Limb (tissue), 2 donors: ENCODE results near the gene GKN2.
"Not testable (repeated sequence)": the region's sequence is repeated elsewhere in the genome, so short reads cannot be mapped to it uniquely, and the experiment has no call there.

ENCODE experiments used
- DNase-seq, 2 donors: peaks; one replicate each; pipeline ENCODE4 v3.0.0-alpha.2; 2016; ENCODE audit errors: extremely low spot score in 2 of 2

Gene GKN2

DNA sequence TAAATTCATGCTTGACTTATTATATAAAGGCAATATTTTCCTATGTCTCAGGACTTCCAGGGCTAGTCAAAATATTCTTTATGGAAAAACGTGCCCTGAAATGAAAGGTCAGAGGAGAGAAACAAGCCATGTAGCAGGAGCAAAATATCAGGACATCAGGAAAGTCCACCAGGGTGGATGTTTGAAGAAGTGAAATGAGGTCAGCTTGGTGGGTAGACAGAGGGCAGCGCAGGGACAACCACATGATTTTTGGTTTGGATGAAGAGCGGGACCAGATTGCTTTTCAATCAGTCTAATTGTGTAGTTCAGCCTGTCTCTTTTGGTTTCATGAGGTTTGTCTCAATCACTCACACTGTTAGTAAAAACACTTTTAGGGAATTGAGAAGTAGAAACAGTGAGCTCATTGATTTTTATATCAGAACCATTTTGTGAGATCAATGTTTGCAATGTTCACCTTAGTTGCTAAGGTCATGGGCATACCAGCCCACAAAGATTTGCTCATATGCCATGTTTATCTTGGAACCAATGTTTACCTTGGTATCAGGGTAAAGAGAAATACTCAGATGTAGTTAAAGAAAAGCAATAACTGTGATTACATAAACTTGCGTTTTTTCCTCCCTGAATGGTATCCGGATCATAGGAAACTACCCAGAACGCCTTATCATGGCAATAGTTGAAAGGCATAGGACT, 32.1 kb downstream of the GKN2 start:
- no peak for DNase-seq

DNA sequence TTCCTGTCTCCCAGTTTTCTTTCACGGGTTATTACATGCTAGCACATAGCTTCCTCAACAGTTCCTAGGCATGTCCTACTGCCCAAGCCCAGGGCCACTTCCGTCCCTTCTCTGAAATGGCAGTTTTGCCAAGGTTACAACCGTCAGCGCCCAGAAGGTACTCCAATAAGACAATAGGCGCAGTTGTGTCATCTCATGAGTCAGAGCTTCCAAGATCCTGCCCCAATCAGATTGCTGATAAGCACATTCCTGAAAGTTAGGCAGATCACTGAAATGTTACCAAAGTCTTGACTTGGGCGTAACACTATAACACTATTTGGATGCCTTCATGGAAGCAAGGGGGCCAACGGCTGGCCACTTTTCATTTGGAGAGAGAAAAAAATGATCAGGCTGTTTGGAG, 34.2 kb downstream of the GKN2 start:
- no peak for DNase-seq

DNA sequence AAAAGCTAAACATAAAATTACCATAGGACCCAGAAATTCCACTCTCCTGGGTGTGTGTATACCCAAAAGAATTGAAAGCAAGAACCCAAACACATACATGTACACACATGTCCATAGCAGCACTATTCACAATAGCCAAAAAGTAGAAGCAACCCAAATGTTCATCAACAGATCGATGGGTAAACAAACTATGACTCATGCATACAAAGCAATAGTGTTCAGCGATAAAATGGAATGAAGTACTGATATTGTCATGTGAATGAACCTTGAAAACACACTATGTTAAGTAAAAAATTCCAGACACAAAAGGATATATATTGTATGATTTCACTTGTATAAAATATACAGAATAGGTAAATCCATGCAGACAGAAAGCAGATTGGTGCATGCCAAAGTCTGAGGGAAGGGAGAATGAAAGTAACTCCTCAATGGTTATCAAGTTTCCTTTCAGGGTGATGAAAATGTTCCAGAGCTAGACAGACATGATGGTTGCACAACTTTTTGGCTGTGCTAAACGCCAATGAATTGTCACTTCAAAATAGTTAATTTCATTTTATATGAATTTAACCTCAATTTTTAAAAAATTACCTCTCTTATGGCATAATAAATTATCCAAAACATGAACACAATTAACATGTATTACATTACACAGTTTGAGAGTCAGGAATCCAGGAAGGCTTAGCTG, 35.5 kb downstream of the GKN2 start:
- DNase-seq, result no peak

DNA sequence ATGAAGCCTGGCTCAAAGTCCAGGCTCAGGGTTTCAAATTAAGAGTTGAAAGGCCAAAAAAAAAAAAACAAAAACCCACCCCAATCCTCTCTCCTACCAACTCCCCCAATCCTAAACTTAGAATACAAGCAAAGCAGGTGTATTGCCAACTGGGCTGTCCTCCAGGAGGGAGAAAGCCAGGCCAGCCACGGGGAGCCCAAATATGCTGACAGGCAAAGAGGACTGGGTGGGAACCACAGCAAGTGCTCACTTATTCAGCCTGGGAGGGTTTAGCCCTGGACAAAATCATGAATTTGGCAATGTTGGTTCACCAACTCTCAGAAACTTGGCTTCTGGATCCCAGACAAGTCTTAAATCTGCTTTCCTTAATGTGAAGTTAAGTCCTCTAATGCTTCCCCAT, 36.5 kb downstream of the GKN2 start:
- DNase-seq, result no peak

DNA sequence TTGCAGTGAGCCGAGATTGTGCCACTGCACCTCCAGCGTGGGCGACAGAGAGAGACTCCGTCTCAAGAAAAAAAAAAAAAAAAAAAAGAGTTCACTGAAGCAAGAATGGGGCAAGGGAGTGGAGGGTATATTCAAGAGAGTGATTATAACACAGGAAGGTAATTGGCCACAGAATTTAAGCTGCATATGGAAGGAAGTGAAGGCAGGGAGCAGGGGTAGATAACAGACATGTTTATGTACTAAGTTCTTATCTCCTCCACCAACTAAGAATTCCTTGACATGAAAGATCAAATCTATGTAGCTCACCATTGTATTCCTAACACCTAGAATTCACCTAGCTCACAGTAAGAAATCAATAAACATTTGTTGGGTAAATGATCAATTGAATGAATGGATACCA, 37.3 kb downstream of the GKN2 start:
- DNase-seq, result no peak

DNA sequence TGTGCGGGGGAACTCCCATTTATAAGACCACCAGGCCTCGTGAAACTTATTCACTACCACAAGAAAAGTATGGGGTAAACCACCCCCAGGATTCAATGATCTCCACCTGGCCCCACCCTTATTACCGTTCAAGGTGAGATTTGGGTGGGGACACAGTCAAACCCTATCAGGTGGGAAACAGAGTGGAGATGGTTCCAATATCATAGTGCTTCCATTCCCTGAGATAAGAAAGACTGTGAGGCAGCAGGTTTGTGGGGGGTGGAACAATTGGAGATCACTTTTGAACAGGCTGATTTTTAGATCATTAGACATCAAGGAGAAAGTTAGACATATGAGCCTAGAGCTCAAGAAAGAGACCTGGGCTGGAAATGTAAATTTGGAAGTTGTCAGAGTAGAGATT, 39.3 kb downstream of the GKN2 start:
- no peak for DNase-seq

DNA sequence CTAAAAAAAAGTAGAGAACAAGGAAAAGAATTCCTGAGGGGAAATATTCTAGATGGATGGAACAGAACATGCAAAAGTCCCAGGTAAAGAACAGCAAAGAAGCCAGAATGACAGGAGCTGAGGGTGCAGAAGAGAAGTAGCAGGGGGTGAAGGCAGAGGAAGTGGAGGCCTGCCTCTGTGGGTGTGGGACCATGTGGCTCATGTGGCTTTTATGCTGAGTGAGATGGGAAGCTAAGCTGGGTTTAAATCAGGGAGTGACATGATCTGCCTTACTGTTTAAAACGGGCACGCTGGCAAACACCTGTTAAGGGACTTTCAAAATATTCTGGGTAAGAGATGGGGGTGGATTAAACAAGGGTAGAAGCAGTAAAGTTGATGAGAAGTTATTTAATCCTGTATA, 40.0 kb downstream of the GKN2 start:
- no peak for DNase-seq

DNA sequence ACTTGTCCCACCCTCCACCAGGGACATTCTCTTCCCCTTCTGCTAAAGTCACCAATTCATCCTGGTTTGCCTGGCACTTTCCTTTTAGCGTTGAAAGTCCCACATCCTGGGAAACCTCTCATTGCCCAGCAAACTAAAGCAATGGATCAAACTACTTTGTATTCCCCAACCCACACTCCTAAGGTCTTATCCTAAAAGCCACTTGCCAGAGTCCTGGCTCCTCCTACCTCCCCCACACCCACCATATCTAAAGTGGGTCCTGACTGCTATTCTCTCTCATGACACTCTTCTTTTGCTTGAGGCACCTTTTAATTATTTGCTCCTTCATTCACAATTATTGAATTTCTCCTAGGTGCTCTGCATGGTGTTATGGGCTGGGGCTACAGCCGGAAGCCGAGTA, 40.6 kb downstream of the GKN2 start:
- no peak for DNase-seq

DNA sequence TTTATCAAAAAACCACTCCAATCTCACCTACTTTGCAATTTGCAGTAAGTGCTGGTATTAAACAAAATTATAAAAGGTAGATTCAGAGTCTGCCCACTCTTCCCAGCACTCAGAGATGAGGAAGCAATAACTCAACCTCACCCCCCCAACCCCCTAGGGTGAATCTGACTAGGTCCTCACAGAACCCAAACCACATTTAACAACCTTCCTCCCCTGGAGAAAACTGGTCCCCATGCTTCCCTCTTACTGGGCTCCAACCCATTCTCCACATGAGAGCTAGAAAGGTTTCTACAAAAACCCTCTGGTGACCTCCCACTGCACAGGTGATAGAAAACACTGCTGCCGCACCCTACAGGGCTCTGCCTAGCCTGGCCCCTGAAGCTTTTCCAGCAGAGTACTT, 41.0 kb downstream of the GKN2 start:
- DNase-seq, result no peak

DNA sequence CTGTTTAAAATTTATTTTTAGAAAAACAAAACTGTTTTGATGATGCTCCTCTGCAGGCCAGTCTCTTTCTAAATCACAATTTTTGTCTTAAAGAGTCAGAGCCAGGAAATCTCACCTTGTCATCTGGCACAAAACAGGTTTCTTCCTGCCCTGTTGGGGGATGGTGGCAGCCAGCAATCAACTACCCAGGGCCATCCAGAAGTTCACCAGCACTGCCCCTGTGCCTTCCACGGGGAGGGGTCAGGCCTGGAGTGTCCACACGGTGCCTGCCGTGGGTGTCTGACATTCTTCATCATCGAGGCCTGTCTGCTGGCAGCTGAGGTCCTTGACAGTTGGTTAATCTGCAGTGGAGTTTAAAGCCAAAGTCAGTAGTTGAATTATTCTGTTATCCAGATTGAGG, 41.4 kb downstream of the GKN2 start:
- DNase-seq, result no peak

DNA sequence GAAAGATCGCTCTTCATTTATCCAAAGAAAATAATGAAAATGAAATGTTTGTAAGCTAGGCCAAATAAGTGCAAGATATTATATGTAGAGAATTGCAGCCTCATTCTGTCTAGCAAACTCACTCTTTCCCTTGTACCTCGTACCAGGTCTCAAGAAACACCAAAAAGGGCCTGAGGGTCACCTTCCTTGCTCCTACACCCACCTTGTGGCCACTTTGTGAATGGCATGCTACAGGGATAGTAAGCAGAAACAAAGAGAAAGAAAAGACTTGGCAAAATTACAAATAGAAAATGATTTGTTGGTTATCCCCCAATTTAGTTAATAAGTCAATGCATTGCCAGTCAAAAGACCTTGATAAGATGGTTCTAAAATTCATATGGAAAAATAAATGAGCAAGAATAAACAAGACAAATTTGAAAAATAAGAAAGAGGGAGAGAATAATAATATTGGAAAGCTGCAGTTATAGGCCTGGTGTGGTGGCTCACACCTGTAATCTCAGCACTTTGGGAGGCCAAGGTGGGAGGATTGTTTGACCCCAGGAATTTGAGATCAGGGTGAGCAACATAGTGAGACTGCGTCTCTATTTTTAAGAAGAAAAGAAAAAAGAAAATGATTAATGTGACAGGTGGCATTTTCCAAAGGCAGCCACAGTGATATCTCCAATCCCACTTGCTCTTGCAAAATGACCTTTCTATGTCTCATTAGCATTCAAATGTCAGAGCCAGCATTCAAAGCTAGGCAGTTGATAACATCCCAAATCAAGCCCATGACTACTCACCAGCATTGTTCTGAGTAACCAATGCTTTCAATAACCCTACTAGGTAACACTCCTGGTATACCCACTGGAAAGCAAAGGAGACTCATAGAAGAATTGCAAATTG, 42.7 kb downstream of the GKN2 start:
- peak; percentile 75 to 76 for DNase-seq

DNA sequence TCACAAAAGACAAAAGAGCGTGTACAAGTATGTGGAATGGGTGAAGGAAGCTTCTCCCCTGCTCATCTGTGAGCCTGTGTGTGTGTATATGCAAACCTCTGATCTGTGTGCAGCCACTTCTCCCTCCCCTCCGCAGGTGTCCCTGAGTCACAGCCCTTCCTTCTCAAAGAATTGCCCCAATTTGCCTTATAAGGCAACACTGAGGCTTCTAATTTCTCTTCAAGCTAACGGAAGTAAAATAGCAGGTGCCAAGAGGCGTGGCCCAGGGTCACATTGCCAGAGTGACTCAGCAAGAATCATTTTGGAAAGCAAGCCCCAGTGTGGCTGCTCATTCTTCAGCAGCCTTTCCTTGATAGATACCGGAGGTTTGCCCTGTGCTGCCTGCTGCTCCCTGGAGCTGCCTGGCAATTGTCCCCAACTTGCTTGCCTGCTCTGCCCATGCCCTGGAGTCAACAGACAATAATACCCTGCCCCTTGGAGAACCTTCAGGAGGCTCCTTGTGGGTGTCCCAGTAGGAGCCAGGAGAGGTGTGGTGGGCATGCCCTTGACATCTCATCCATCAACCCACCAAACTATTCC, 44.2 kb downstream of the GKN2 start:
- DNase-seq, result peak in 1 of 2 donors; percentile 38

DNA sequence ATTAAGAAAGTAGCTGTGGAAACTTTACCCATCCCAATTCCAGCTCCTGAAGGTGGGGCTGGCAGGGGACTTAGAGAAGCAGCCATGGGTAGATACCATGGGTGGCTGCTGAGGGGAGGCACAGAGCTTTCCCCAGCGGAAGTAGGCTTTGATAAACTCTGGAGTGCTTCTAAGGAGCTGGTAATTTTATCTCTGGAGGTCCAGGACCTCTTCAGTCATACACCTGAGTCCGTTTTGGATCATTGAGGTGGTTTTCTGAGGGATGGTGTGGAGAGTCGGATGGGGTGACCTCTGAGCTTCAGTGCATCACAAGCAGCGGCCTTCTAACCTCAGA, 44.8 kb downstream of the GKN2 start:
- no peak for DNase-seq

DNA sequence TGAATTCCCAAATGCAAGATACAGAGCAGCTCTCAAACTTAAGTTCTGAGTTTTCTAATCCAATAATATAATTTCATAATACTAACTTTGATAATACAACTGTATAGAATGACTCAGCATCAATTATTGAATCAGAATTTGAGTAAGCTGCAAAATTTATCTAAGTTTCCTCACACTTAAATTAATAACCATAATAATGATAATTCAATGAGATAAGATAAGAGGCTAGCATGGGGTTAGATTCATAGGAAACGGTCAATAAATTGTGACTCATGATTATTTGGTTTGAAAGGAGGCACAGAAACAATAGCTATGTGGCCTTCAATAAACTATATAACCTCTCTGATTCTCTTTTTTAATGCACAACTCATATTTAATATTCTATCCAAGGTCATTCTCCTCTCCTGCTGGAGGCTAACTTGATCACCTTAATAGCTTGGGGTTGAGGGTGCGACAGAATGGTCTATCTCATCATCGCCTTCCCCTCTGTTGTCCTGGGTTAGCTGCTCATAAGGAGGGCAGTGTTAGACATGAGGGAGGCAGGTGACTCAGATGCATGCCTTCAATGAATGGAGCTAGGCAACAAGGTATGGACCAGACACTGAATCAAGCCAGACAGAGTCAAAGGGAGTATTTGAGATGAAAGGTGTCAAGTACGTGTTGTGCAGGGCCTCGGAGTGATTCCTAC, 45.3 kb downstream of the GKN2 start:
- no peak for DNase-seq

DNA sequence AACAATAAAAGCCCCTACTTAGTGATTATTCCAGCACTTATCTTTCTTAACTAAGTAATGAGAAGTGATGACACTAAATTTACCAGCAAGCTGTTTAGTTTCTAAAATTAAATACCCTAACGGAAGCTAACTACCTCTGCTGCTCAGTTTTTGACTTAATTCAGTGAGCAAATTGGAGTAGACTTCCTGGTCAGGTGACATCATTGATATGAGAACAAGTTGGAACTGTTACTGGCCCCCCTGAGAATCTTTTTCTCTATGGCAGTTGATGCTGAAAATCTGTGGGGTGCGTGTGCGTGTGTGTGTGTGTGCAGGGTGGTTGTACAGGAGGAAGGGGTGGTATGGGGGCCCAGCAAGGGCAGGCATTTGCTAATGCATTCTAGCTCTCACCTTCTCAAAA, 46.0 kb downstream of the GKN2 start:
- no peak for DNase-seq

DNA sequence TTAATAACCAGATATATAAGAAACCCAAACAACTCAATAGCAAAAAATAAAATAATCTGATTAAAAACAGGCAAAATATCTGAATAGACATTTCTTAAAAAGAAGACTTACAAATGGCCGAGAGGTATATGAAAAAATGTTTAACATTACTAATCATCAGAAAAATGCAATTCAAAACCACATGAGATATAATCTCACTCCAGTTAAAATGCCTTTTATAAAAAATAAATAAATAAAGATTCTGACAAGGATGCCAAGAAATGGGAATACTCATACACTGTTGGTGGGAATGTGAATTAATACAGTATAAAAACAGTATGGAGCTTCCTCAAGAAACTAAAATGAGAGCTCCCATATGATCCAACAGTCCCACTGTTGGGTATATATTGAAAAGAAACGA, 47.6 kb downstream of the GKN2 start:
- DNase-seq, result no peak

DNA sequence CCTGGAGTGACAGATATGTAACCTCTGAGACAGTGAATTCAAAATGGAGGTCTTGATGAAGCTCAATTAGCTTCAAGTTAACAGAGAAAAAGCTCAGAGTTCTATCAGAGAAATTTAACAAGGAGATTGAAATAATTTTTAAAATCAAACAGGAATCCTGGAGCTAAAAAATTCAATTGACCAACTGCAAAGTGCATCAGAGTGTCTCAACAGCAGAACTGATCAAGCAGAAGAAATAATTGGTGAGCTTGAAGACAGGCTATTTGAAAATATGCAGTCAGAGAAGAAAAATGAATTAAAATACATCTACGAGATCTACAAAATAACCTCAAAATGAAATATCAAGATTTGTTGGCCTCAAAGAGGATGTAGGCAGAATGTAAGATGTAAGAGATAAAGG, 51.1 kb downstream of the GKN2 start:
- no peak for DNase-seq

DNA sequence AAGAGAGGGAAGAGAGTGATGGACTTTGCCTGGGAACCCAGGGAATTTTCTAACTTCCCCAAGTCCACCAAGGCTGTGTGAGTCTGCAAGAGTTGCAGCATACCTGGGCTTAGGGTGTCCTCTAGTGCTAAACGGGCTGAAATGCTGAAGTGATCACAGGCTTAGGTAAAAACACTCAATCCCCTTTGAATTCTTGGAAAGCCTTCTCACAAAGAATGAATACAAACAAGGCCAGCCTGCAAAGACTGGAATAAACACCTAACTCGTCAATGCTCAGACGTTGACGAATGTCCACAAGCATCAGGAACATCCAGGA, 51.5 kb downstream of the GKN2 start:
- DNase-seq, result no peak

DNA sequence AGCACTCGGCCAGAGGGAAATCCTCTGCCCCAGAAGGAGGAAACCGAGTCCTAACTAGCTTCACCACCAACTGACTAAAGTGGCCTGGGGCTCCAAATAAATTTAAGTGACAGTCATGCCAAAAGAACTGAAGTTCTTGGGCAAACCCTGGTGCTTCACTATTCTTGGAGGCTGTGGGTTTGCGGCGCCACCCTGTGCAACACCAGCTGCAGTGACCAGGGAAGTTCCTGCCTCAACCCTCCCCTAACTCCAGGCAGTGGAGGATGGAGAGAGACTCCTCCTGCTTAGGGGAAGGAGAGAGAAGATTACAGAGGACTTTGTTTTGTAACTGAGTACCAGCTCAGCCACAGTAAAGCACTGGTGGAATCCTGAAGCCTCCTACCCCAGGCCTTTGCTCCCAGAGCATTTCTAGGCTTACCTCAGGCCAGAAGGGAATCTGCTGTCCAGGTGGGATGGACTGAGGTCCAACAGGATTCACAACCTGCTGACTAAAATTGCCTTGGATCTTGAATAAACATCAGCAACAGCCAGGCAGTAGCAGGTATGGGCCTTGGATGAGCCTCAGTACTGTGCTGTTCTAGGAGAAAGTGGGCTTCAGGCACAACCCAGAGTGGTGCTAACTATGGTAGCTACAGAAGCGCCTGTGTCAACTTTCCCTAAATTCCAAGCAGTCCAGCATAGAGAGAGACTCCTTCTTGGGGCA, 52.0 kb downstream of the GKN2 start:
- DNase-seq, result no peak

DNA sequence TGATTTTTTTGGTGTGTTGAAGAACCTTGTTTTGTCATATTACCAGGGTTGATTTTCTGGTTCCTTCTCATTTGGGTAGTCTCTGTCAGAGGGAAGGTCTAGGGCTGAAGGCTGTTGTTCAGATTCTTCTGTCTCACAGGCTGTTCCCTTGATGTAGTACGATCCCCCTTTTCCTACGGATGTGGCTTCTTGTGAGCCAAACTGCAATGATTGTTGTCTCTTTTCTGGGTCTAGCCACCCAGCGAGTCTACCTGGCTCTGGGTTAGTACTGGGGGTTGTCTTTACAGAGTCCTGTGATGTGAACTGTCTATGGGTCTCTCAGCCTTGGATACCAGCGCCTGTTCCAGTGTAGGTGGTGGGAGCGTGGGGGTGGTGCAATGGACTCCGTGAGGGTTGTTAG, 56.7 kb downstream of the GKN2 start:
- not testable (repeated sequence) for DNase-seq
